Measurements from ENCODE around the gene MZB1.
"Not testable (repeated sequence)": the region's sequence is repeated elsewhere in the genome, so short reads cannot be mapped to it uniquely, and the experiment has no call there.

MZB1 gene

GRCh38 chr5:139391570-139392323, 2.0 kb upstream of the MZB1 start:
- DNase-seq: no peak

- no peak for DNase-seq
Measured at GRCh38 chr5:139390639-139391569, 1.2 kb upstream of the MZB1 start.

- no peak for DNase-seq
Measured at GRCh38 chr5:139388198-139388821, 1.4 kb downstream of the MZB1 start.

- no peak for DNase-seq
Measured at GRCh38 chr5:139387611-139388197, 2.0 kb downstream of the MZB1 start.

- DNase-seq: not testable (repeated sequence)
Measured at GRCh38 chr5:139386956-139387355, 2.8 kb downstream of the MZB1 start.

GRCh38 chr5:139386050-139386438, 3.7 kb downstream of the MZB1 start:
- no peak for DNase-seq

GRCh38 chr5:139385061-139386049, 4.4 kb downstream of the MZB1 start:
- DNase-seq: no peak

GRCh38 chr5:139384591-139385051, 5.1 kb downstream of the MZB1 start:
- no peak for DNase-seq

- no peak for DNase-seq
Measured at GRCh38 chr5:139383993-139384590, 5.6 kb downstream of the MZB1 start.

GRCh38 chr5:139383275-139383992, 6.3 kb downstream of the MZB1 start, which contains the start of gene SLC23A1:
Gene SLC23A1, minus strand, starts transcription at chr5:139383297. Its CDS starts 44 bp downstream, at chr5:139383253.
- DNase-seq: no peak

GRCh38 chr5:139382807-139383206, 6.9 kb downstream of the MZB1 start:
- no peak for DNase-seq

GRCh38 chr5:139381837-139382761, 7.6 kb downstream of the MZB1 start:
- no peak for DNase-seq

GRCh38 chr5:139379626-139380449, 9.9 kb downstream of the MZB1 start:
- DNase-seq: no peak

GRCh38 chr5:139378941-139379361, 10.8 kb downstream of the MZB1 start:
- no peak for DNase-seq

- no peak for DNase-seq
Measured at GRCh38 chr5:139378101-139378825, 11.4 kb downstream of the MZB1 start.

GRCh38 chr5:139377226-139377625, 12.5 kb downstream of the MZB1 start:
- no peak for DNase-seq

GRCh38 chr5:139376364-139376763, 13.3 kb downstream of the MZB1 start:
- no peak for DNase-seq

GRCh38 chr5:139374909-139375308, 14.8 kb downstream of the MZB1 start:
- DNase-seq: no peak

All from stimulated activated CD4-positive, alpha-beta T cell treated with anti-CD3 and anti-CD28 coated beads, Interleukin-2, amount 100 ng/mL, for 24 hours (primary cell).